ELF-1 (cell line): ENCODE measurements around the gene GPRIN1.
"Not testable (repeated sequence)": the region's sequence is repeated elsewhere in the genome, so short reads cannot be mapped to it uniquely, and the experiment has no call there.

ENCODE experiments used
- DNase-seq: peaks from one replicate; pipeline ENCODE4 v3.0.0-alpha.2; 2016; ENCODE audit warnings: low read depth, low spot score

The GPRIN1 gene

GRCh38 chr5:176575066-176575465, 34.9 kb downstream of the GPRIN1 start:
- DNase-seq: no peak

GRCh38 chr5:176574297-176574591, 35.7 kb downstream of the GPRIN1 start:
- DNase-seq: no peak

- peak; percentile 77 for DNase-seq
Observed at GRCh38 chr5:176573564-176574296, 36.2 kb downstream of the GPRIN1 start.

- DNase-seq: no peak
Observed at GRCh38 chr5:176570044-176570443, 39.9 kb downstream of the GPRIN1 start.

GRCh38 chr5:176568657-176569056, 41.3 kb downstream of the GPRIN1 start:
- DNase-seq: no peak

- DNase-seq: no peak
Observed at GRCh38 chr5:176565760-176566288, 44.1 kb downstream of the GPRIN1 start.

GRCh38 chr5:176564002-176564401, 46.0 kb downstream of the GPRIN1 start:
- no peak for DNase-seq

GRCh38 chr5:176562189-176562588, 47.8 kb downstream of the GPRIN1 start:
- no peak for DNase-seq

GRCh38 chr5:176561259-176561658, 48.7 kb downstream of the GPRIN1 start:
- no peak for DNase-seq

- no peak for DNase-seq
Observed at GRCh38 chr5:176560364-176560763, 49.6 kb downstream of the GPRIN1 start.

GRCh38 chr5:176559683-176560082, 50.3 kb downstream of the GPRIN1 start:
- DNase-seq: no peak

- DNase-seq: no peak
Observed at GRCh38 chr5:176557846-176558245, 52.1 kb downstream of the GPRIN1 start.

GRCh38 chr5:176553260-176554085, 56.5 kb downstream of the GPRIN1 start:
- DNase-seq: no peak

GRCh38 chr5:176552332-176552869, 57.6 kb downstream of the GPRIN1 start:
- DNase-seq: no peak

GRCh38 chr5:176550937-176551336, 59.0 kb downstream of the GPRIN1 start:
- DNase-seq: not testable (repeated sequence)

- no peak for DNase-seq
Observed at GRCh38 chr5:176550275-176550831, 59.6 kb downstream of the GPRIN1 start.

GRCh38 chr5:176549871-176550270, 60.1 kb downstream of the GPRIN1 start:
- no peak for DNase-seq

GRCh38 chr5:176548967-176549444, 61.0 kb downstream of the GPRIN1 start, which contains the start of gene CDHR2:
CDHR2 (plus strand) TSS chr5:176549342; CDS start chr5:176565353, 16,011 bp downstream.
- no peak for DNase-seq

GRCh38 chr5:176547802-176548201, 62.2 kb downstream of the GPRIN1 start:
- DNase-seq: no peak
